GM12874 (cell line): ENCODE results near the gene TMEM213.

Source experiments
- TF ChIP-seq, protein P1 (sequence below): IDR thresholded peaks from 2 replicates; pipeline ENCODE4 v1.5.1; 2011; ENCODE audit warnings: low read depth, mild to moderate bottlenecking, control low read depth, low read length, moderate library complexity; ENCODE audit not compliant: insufficient read depth

The TMEM213 gene

DNA sequence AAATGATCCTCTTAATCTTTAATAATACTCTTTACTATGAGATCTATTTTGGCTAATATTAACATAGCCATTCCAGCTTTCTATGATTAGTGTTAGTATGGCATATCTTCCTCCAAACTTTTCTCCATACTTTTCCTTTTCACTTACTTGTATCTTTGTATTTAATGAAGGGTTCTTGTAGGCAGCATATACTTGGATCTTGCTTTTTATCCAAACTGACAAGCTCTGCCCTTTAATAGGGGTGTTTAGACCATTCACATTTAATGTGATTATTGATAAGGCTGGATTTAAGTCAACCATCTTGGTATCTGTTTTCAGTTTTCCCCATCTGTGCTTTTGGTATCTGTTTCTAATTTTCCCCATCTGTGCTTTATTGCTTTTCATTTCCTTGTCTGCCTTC is 59.9 kb downstream of the TMEM213 start:
- TF ChIP-seq, protein P1, sequence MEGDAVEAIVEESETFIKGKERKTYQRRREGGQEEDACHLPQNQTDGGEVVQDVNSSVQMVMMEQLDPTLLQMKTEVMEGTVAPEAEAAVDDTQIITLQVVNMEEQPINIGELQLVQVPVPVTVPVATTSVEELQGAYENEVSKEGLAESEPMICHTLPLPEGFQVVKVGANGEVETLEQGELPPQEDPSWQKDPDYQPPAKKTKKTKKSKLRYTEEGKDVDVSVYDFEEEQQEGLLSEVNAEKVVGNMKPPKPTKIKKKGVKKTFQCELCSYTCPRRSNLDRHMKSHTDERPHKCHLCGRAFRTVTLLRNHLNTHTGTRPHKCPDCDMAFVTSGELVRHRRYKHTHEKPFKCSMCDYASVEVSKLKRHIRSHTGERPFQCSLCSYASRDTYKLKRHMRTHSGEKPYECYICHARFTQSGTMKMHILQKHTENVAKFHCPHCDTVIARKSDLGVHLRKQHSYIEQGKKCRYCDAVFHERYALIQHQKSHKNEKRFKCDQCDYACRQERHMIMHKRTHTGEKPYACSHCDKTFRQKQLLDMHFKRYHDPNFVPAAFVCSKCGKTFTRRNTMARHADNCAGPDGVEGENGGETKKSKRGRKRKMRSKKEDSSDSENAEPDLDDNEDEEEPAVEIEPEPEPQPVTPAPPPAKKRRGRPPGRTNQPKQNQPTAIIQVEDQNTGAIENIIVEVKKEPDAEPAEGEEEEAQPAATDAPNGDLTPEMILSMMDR: no peak

GRCh38 chr7:138861051-138861450 is 63.3 kb downstream of the TMEM213 start:
- TF ChIP-seq, protein P1: no peak

- TF ChIP-seq, protein P1: no peak
Observed at GRCh38 chr7:138863931-138864330, 66.1 kb downstream of the TMEM213 start.

GRCh38 chr7:138864667-138865066 is 66.9 kb downstream of the TMEM213 start:
- TF ChIP-seq, protein P1: no peak

DNA sequence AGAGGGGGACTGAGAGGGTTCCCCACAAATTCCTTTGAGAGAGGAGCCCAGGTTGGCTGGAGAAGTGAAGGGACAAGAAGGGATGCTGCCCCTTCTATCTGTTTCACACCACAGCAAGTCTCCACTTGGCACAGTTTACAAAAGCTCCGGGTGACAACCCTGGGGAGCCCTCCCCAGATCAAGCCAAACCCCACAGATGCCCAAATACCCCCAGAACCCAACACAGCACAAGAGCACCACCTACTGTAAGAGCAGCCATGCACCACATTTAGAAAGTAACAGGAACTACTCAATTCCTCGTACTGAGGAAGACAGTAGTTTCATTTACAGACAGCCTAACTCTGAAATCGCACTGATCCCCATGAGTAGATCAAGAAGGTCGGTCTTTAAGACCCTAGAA is 68.0 kb downstream of the TMEM213 start:
- TF ChIP-seq, protein P1: peak; percentile 43; the same call in 1 of the 2 replicates

GRCh38 chr7:138866353-138866752 is 68.6 kb downstream of the TMEM213 start:
- TF ChIP-seq, protein P1: no peak

DNA sequence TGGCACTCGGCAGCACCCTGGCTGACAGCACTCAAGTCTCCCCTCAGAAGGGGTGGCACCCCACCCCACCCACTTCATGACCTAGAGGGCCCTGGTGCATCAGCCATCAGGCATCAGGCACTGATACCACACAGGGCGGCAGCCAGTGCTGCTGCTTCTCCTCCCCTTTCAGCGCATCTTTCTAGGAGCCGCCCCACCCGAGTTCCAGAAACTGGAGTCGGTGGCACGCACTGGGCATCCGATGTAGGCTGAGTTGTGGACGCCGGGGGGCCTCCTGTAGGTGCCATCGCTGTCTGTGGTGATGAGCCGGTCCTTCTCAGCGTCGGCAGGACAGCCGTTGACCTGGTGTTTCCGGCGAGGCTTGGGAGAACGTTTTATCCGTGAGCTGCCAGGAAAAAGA is 70.0 kb downstream of the TMEM213 start:
- TF ChIP-seq, protein P1: no peak

DNA sequence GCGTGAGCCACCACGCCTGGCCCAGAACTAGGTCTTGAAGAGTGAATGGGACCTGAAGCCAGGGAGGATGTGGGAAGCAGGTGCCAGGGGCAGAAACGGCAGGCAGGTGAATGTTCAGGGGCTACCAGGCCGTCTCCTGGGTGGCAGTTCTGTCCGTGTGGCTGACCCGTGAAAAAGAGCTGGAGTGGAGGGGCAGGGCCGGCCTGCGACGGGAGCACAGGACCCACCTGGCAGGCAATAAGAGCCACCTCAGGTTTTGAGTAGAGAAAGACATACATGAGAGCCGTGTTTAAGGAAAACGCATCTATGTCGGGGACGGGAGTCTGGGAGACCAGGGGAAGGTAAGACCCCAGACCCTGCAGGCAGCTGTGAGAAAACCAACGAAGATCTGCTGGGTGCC is 70.9 kb downstream of the TMEM213 start:
- TF ChIP-seq, protein P1: no peak
